ENCODE results near the gene CHMP4A. TPM values are rescaled to one million over a fixed set of nuclear protein-coding genes. Genes with fewer than 3 reads are reported as not detected.
A peak's percentile ranks its signal among the peaks of the same experiment; 100 is the strongest.

Gene CHMP4A
- total and polyA plus RNA-seq, 2 of the 13 experiments (the other 11 are each of a cell fraction or from before 2014, with no cell fraction given): 83.6 to 113 TPM

GRCh38 chr14:24188251-24189058 lies 24.8 kb downstream of the CHMP4A start, which contains the start of gene IPO4 (continued):
- TF ChIP-seq CTCF (CRISPR knock-in tag; IDR thresholded peaks at IDR 0.05) (peak; percentile 49), SOX5 (CRISPR knock-in tag; IDR thresholded peaks at IDR 0.05; ENCODE audit: borderline replicate concordance) (peak; percentile 85), CENPT (CRISPR knock-in tag; IDR thresholded peaks at IDR 0.05; ENCODE audit: low read depth) (peak; percentile 95), ZNF329 (CRISPR knock-in tag; IDR thresholded peaks at IDR 0.05; ENCODE audit: low read depth) (peak; percentile 92), MXD1 (CRISPR knock-in tag; IDR thresholded peaks at IDR 0.05) (peak; percentile 100), THRA (CRISPR knock-in tag; IDR thresholded peaks at IDR 0.05; ENCODE audit: borderline replicate concordance) (peak; percentile 93; the same call in 1 of the 2 replicates), SATB2 (CRISPR knock-in tag; IDR thresholded peaks at IDR 0.05) (peak; percentile 92), ATRX (CRISPR knock-in tag; IDR thresholded peaks at IDR 0.05; ENCODE audit: borderline replicate concordance) (no peak), RNF2 (conservative IDR thresholded peaks at IDR 0.05; ENCODE audit: low read depth) (peak; percentile 92), FOXO4 (CRISPR knock-in tag; conservative IDR thresholded peaks at IDR 0.05) (no peak), ZSCAN22 (CRISPR knock-in tag; IDR thresholded peaks at IDR 0.05) (no peak), ZNF784 (CRISPR knock-in tag; IDR thresholded peaks at IDR 0.05; ENCODE audit: borderline replicate concordance) (peak; percentile 93), PHF20 (CRISPR knock-in tag; IDR thresholded peaks at IDR 0.05) (no peak), FOXM1 (CRISPR knock-in tag; IDR thresholded peaks at IDR 0.05) (no peak), ELF3 (CRISPR knock-in tag; IDR thresholded peaks at IDR 0.05) (peak; percentile 98), CREBL2 (CRISPR knock-in tag; IDR thresholded peaks at IDR 0.05; ENCODE audit: borderline replicate concordance) (peak; percentile 98; the same call in 1 of the 2 replicates), ZNF839 (CRISPR knock-in tag; IDR thresholded peaks at IDR 0.05; ENCODE audit: borderline replicate concordance) (peak; percentile 74), ZNF772 (CRISPR knock-in tag; IDR thresholded peaks at IDR 0.05) (peak; percentile 100), PHF8 (CRISPR knock-in tag; IDR thresholded peaks at IDR 0.05) (peak; percentile 95)

Data from HepG2 (cell line).